AG04449 (cell line): ENCODE results near the gene VPS52.

Experiments
- CTCF ChIA-PET: fragments of 350-600 bp; formaldehyde crosslinking; extraction: SDS; loops from one replicate; lab custom pipeline; 2021; ENCODE audit warnings: antibody characterized with exemption; lab: Yijun Ruan, JAX
- POLR2A ChIA-PET: fragments of 400-600, 350-600 bp; formaldehyde crosslinking; extraction: SDS; loops from one replicate; lab custom pipeline; 2020; ENCODE audit warnings: antibody characterized with exemption, inconsistent platforms; lab: Yijun Ruan, JAX
- DNase-seq: peaks from one replicate; pipeline ENCODE4 v3.0.0-alpha.2; 2010; ENCODE audit warnings: low read depth, low spot score
- H3K4me3 ChIP-seq: 2 replicates; pipeline ENCODE4 v1.5.1; 2011; ENCODE audit warnings: low read depth, mild to moderate bottlenecking, control low read depth, low read length
- CTCF ChIP-seq: IDR thresholded peaks from one replicate; pipeline ENCODE4 v1.5.1; 2011; ENCODE audit warnings: mild to moderate bottlenecking, moderate library complexity, low read length, control low read depth, inconsistent platforms; ENCODE audit not compliant: insufficient read depth; ENCODE audit errors: missing control alignments

Gene VPS52

GRCh38 chr6:33217246-33217645 lies 54.4 kb downstream of the VPS52 start:
- POLR2A ChIA-PET, result no interaction called here
- TF ChIP-seq CTCF, result no peak
- CTCF ChIA-PET, result interaction anchor here (1.0 to 1.7 kb wide), 2 partner anchors 30 to 232 kb away, joined by 3 read pairs; no protein-coding TSS in a partner anchor

DNA sequence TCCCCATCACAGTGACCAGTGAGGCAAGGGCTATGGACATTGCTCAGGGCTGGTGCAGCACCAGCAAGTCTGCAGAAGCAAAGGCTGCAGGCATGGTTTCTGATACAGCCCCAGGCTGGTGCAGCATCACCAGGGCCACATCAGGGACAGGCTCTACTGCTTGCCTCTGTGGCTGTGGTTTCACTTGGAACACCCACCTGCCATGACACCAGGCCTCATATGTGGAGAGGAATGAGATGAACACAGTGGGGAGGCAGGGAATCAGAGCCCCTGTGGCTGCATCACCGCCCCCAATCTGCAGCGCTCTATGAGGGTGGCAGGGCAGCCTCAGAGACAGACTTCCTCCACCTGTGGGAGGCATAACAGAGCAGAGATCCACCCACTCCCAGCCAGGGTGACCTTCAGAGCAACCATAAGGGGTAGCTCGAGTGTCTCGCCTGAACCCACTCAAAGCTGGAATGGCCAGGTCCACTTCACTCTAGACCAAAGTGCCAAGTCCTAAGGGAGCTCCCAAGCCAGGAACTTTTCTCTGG lies 55.5 kb downstream of the VPS52 start:
- ChIA-PET CTCF (interaction anchor here (1.0 kb wide), 1 partner anchor 32 kb away, joined by 3 read pairs; no protein-coding TSS in a partner anchor), POLR2A (no interaction called here)
- DNase-seq, result no peak

More at GRCh38 chr6:33217246-33217645, 54.4 kb downstream of the VPS52 start:
- DNase-seq, result no peak
- no peak overlapping the region for H3K4me3 ChIP-seq

GRCh38 chr6:33215271-33216116 lies 56.2 kb downstream of the VPS52 start:
- H3K4me3 ChIP-seq, result no peak overlapping the region
- POLR2A ChIA-PET, result no interaction called here
- no peak for DNase-seq
- CTCF ChIA-PET, result no interaction called here
- no peak for TF ChIP-seq CTCF

More for the DNA sequence above, 55.5 kb downstream of the VPS52 start:
- TF ChIP-seq CTCF, result no peak
- H3K4me3 ChIP-seq, result no peak overlapping the region

DNA sequence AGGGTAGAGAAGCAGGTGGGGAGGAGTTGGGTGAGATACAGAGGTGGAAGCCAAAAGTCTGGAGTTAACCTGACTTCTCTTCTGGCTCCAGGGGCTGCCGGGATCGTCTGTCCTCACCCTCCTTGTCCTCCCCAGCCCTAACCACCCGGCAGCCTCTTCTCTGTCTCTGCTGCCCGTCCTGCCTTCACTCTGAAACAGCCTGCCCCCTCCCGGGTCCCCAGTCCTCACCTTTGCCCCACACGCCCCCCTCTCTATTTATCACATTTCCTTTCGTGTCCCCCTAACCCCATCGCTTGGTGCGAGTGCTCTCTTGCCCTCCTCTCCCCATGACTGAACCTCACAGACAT lies 57.7 kb downstream of the VPS52 start:
- ChIA-PET POLR2A (no interaction called here), CTCF (interaction anchor here (6.0 kb wide), 1 partner anchor 36 kb away, joined by 36 read pairs; no protein-coding TSS in a partner anchor)
- peak overlapping the region; percentile 62 for H3K4me3 ChIP-seq
- no peak for DNase-seq
- TF ChIP-seq CTCF, result no peak

DNA sequence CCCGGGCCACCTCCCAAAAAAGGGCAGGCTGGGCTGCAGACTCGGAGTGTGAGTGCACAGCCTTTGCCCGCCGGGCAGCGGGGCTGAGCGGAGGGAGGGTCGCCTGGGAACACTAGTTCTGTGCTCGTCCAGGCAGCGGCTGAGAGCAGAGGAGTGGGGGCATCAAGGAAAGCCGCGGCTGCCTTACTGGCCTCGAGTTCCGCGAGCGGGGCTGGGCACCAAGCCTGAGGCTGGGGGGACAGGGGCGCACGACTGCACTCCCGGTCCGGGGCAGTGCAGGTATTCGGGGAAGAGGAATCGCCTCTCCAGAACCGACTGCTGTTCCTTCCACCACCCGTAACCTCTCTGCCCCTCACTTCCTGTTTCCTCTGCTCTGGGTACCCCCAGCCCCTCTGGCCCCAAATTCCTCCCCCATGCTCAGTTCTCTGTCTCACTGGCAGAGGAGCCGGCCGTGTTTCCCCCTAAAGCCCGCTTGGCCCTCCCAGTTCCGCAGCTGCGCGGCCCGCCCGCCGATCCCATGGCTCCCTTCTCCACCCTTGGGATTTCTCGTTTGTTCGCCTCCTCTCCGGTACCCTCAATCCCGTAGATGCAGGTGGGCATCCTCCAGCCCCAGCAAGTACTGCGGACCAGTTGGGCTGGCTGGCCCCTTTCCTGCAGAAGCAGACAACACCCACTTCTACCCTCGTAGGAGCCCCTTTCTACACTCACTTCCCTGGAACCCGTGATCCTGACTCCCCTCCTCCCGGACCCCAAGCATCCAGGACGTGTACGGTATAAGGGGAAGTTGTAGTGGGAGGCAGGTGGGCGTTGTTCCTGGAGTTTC lies 58.3 kb downstream of the VPS52 start:
- ChIA-PET POLR2A (interaction anchor here (0.7 to 1.1 kb wide), 4 partner anchors 35 to 76 kb away, joined by 3 to 11 read pairs (median 4); partner anchors contain the start of genes PFDN6 and WDR46), CTCF (interaction anchor here (0.9 to 6.0 kb wide), 3 partner anchors 16 to 280 kb away, joined by 3 to 36 read pairs (median 4); no protein-coding TSS in a partner anchor)
- no peak for TF ChIP-seq CTCF
- peak overlapping the region; percentile 62 for H3K4me3 ChIP-seq
- DNase-seq, result no peak
